H1 (cell line): Measurements from ENCODE around the gene FGFRL1. TPM values are rescaled to one million over a fixed set of nuclear protein-coding genes. Genes with fewer than 3 reads are reported as not detected.

Source experiments
- ASH2L ChIP-seq: fragments of 200-600, 300-600 bp; sonication (generic); IDR thresholded peaks from one replicate; pipeline ENCODE4 v1.7.1; 2017; ENCODE audit warnings: low read length
- EZH2 ChIP-seq: fragments of 200-600 bp; sonication (generic); IDR thresholded peaks from 2 replicates; pipeline ENCODE4 v1.7.1; 2012; ENCODE audit warnings: low read depth, mild to moderate bottlenecking, moderate library complexity, low read length, inconsistent platforms; ENCODE audit not compliant: severe bottlenecking
- MAX ChIP-seq: IDR thresholded peaks from 2 replicates; pipeline ENCODE4 v1.6.1; 2012; ENCODE audit warnings: inconsistent platforms
- RBBP5 ChIP-seq: IDR thresholded peaks from 2 replicates; pipeline ENCODE4 v1.7.1; 2012; ENCODE audit warnings: low read depth, mild to moderate bottlenecking, inconsistent platforms, low read length, moderate library complexity, borderline replicate concordance
- YY1 ChIP-seq: IDR thresholded peaks from 2 replicates; pipeline ENCODE4 v1.6.1; 2011; ENCODE audit warnings: low read depth, mild to moderate bottlenecking, low read length
- polyA plus RNA-seq, 7 experiments: library from polyadenylated mRNA; depleted of rRNA in 3 of 7; stranded (reverse) in 5 of 7; unstranded in 2 of 7; fragments of >200 nt in 5 of 7; fragments of 200-250 nt in 2 of 7; gene quantifications; 1 replicate in 5 of 7; 2 replicates in 1 of 7; 4 replicates in 1 of 7; pipeline versions ENCODE4 v1.2.1 to v1.2.3, GENCODE V29; 2011 to 2013; ENCODE audit warnings: missing spikeins in 2 of 7, mixed read lengths in 2 of 7
- total RNA-seq: library from RNA; stranded (reverse); fragmentation: NEBNext Ultra II Directional; extraction: Animal tissue kit (Norgen Biotek cat#: 25700); gene quantifications from 2 replicates; pipeline ENCODE4 v1.2.1, GENCODE V29; 2021

Gene FGFRL1
- total and polyA plus RNA-seq, 2 of the 8 experiments (the other 6 are each of a cell fraction or from before 2014, with no cell fraction given): 18.9 to 34.6 TPM

GRCh38 chr4:1030031-1030430 lies 18.6 kb downstream of the FGFRL1 start (continued):
- TF ChIP-seq ASH2L (no peak), YY1 (no peak), RBBP5 (no peak), MAX (no peak), EZH2 (no peak)
